ENCODE data around the gene SHOC2.

SHOC2 gene

GRCh38 chr10:110946496-110946895 is 27.1 kb downstream of the SHOC2 start:
- no peak for DNase-seq (ENCODE audit: low read depth)

DNA sequence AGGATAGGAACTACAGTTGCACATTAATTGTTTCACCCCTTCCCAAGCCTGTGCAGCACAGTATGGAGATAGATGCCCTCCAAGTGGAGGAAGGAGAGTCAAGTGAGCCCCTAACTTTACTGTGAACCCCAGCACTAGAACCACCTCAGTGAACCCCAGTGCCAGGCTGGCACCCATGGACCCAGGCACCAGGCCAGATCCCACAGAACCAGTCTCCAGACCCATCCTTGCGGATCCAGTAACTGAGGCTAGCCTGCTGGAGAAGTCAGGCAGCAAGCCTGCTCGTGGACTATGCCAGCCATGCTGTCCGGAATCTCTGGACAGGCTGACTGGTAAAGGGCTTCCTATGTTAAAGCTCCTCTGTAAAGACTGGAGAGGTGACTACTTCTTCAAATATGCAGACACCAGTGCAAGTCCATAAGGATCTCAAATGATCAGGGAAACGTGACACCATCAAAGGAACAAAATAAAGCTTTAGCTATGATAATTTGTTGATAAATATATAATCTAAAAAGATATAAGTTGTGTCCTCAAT is 27.7 kb downstream of the SHOC2 start:
- no peak for DNase-seq (ENCODE audit: low read depth)

- DNase-seq (ENCODE audit: low read depth) = no peak
Measured at GRCh38 chr10:110951381-110951780, 32.0 kb downstream of the SHOC2 start.

- DNase-seq (ENCODE audit: low read depth) = no peak
Measured at GRCh38 chr10:110957606-110958005, 38.2 kb downstream of the SHOC2 start.

DNA sequence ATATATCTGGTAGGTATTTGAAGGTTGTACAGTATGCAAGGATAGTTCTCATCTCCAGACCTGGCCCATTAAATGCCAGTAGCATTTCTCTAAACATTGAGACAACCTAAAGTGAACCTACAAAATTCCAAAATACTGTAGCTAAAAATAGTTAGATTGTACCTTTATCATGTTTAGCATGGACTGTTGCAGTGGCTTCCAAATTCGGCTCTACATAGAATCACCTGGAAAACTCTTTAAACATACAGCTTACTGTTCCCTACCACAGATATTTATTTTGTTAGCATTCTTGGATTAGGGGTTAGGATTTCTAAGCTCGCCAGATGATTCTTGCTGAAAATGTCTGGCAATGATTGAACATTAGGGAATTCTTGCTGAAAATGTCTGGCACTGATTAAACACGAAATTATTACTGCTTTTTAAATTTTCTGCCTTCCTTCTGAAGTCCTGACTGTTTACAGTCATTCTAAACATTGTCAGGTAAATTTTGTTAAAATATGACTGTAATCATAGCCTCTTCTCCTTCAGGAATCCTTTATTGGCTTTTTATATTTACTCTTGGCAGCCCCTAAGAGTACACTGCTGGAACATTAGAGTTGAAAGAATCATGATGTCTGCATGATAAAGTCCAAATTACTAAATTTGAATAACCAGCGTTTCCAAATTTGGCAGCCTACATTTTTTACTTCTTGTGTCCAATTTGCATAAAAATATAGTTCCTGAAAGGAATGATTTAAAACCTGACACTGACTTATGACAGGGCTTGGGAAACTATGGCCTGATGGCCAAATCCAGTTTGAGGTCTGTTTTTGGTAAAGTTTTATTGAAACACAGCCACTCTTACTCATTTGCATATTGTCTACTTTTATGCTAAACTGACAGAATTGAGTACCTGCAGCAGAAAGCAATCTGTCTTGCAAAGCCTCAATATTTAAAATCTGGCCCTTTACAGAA is 40.3 kb downstream of the SHOC2 start:
- no peak for DNase-seq (ENCODE audit: low read depth)

DNA sequence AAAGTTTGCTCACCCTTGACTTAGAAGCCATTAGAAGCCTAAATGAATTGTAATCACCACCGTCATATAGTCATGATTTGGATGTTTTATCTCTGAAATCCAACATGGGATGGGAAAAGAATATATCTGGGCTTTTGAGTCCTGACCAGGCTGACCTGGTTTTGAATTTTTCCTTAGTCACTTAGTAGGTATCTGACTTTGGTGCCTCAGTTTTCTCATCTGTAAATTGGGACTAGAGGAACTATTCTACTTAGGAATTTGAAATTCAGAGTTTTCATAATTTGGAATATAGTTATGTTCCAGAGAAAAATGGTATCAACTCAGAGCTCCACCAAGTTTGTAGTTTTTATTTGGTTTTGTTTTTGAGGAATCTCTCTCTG is 40.9 kb downstream of the SHOC2 start:
- no peak for DNase-seq (ENCODE audit: low read depth)

DNA sequence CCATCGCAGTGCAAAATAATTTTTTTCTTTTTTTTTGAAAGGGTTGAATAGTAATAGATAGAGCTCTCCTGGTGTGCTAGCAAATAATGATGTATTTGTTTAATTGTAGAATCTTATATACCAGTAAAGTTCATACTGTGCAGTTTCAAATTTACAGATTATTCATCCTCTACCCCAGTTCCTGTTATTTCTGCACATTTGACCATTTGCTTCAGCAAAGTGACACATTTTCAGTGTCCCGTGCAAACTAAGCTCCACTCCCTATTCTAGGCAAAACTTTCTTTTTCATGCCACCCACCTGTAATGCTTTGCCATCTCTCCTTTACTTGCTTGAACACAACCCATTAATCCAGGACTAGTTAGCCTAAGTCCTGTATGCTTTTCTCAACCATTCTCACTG is 43.0 kb downstream of the SHOC2 start:
- DNase-seq (ENCODE audit: low read depth) = no peak

DNA sequence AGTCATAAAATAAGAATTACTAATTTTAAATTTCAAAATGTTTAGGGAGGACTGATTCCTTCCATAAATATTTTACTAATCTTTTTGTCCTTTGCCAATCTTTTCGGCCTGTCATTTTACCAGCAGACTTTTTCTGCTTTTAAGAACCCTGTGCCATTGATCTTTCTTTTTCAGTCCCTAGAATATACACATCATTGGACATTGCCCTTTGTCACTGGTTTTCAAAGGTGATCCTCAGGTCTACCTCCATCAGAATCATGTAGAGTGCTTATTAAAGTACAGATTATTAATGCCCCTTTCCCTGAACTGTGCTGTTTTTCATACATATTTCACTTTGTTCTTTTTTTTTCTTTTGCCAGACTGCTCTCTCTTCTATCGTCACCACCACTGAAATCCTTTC is 43.8 kb downstream of the SHOC2 start:
- no peak for DNase-seq (ENCODE audit: low read depth)

DNA sequence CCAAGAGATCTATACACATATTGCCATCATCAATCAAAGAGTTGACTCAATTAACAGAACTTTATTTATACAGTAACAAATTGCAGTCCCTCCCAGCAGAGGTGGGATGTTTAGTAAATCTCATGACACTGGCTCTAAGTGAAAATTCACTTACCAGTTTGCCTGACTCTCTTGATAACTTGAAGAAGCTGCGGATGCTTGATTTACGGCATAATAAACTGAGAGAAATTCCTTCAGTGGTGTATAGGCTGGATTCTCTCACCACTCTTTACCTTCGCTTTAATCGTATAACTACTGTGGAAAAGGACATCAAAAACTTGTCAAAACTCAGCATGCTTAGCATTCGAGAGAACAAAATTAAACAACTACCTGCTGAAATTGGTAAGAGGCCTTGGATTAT is 45.3 kb downstream of the SHOC2 start:
- no peak for DNase-seq (ENCODE audit: low read depth)

- DNase-seq (ENCODE audit: low read depth) = no peak
Measured at GRCh38 chr10:110965216-110965615, 45.8 kb downstream of the SHOC2 start.

GRCh38 chr10:110966146-110966545 is 46.7 kb downstream of the SHOC2 start:
- DNase-seq (ENCODE audit: low read depth) = no peak

GRCh38 chr10:110967009-110967630 is 47.7 kb downstream of the SHOC2 start:
- DNase-seq (ENCODE audit: low read depth) = no peak

DNA sequence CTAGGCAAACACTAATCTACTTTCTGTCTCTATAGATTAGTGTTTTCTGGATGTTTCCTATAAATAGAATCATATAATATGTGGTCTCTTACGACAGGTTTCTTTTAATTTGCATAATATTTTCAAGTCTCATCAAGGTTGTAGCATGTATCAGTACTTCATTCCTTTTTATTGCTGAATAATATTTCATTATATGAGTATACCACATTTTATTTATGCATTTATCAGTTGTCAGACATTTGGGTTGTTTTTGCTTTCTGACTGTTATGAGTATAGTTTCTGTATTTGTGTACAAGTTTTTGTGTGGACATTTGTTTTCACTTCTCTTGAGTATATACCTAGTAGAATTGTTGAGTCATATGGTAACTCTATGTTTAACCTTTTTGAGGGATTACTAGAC is 48.2 kb downstream of the SHOC2 start:
- DNase-seq (ENCODE audit: low read depth) = no peak

DNA sequence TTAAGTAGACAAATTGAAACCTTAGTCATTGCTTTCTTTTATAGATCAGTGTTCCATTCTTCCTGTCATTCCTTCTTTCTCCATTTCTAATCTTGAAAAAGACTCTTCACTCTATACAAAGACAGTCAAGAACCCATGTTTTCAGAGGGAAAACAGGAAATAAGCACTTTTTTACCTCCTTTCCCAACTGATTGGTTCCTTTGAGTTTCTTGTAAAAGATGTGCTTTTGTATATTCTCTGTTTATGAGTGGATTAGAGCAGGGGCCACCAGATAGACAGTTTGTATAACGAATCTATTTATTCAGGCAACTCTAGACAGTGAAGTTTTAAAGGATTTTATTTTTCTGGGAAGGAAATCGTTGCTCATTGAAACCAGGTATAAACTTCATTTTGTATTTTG is 49.8 kb downstream of the SHOC2 start:
- no peak for DNase-seq (ENCODE audit: low read depth)

DNA sequence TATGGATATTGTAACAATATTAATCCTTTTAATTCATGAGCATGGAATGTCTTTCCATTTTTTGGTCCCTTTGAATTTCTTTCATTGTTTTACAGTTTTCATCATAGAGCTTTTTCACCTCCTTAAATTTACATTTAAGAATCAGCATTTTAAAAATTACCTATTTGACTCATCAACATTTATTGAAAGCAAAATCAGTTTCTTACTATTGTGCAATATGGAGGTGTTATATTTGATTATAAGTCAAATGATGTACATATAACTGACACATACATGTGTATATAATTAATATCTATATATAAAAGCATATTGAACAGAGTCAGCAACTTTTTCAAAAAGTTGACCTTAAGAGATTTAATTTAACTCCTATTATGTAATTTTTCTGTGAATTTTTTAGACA is 52.2 kb downstream of the SHOC2 start:
- DNase-seq (ENCODE audit: low read depth) = no peak

DNA sequence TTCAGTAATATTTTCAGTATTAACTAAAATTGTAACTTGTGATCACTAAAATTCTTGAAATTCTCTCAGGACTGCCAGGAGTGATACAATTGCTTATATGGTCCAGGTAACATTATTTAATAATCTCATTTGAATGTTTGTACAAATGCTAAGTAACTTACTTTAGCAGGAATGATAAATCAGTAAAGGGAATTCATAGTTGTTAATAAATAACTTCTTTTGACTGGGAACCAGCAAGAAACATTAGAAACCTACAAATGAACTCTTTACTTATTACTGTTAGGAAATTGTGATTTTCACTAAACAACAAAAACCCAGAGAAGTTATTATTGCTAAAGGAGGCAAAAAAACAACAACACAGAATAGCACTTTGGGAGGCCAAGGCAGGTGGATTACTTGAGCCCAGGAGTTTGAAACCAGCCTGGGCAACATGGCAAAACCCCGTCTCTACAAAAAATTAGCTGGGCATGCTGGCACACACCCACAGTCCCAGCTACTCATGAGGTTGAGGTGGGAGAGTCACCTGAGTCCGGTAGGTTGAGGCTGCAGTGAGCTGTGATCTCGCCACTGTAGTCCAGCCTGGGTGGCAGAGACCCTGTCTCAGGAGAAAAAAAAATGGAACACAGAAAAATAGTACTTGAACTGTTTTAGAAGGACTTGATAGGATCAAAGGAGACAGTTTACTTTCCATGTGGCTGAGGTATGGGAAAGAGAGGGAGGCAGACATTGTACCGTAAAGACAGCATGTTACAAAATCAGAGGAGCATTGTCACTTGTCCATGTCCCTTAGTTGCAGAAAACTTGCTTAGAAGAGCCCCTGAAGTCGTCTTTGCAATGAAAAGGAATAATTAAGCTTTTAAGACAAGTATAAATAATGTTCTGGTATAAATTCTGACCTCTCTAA is 53.1 kb downstream of the SHOC2 start:
- DNase-seq (ENCODE audit: low read depth) = no peak

DNA sequence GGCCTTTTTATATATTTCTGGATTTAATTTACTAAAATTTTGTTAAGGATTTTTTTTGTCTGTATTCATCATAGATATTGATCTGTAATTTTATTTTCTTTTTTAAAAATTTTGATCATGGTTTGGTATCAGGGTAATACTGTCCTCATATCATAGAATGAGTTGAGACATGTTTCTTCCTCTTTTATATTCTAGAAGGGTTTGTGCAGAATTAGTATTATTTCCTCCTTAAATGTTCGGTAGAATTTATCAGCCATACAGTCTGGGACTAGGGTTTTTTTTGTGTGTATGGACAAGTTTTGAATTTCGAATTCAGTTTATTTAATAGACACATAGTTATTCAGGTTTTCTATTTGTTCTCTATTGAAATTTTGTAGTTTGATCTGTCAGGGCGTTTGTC is 54.0 kb downstream of the SHOC2 start:
- DNase-seq (ENCODE audit: low read depth) = no peak

GRCh38 chr10:110976577-110976976 is 57.2 kb downstream of the SHOC2 start:
- no peak for DNase-seq (ENCODE audit: low read depth)

DNA sequence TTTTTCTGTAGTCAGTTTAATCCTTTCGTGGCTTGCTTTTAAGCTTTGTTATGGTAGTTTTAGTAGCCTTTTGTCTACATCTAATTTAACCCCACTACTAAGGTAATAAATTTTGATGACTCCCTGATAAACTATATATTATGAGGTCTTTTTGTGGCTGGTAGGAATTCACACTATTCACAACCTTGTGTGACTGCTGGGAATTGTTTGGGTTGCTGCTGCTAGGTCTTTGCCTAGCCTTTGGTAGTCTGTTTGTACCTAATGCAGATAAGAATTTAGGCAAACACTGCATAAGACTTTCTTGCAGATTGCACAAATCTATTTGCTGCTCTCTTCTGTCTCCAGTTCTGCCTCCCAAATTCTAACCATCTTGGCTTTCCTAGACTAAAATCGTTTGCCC is 58.3 kb downstream of the SHOC2 start:
- no peak for DNase-seq (ENCODE audit: low read depth)

DNA sequence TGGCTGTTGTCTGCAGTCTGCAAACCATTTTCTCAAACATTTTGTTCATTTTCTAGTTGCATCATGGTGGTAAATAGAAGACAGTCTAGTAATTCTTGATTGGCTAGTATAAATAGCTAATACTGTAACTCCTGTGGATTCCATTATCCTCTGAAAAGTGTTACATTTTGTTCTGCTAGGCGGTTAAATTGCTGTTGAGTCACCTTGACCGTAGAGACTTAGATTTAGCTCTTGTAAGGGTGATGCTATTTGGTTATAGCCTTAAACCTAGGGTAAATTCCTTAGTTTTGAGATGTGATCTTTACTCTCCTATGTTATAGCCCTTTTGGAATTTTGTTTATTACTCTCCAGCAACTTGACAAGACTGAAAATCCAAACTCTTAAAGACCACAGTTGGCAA is 58.8 kb downstream of the SHOC2 start:
- no peak for DNase-seq (ENCODE audit: low read depth)

DNA sequence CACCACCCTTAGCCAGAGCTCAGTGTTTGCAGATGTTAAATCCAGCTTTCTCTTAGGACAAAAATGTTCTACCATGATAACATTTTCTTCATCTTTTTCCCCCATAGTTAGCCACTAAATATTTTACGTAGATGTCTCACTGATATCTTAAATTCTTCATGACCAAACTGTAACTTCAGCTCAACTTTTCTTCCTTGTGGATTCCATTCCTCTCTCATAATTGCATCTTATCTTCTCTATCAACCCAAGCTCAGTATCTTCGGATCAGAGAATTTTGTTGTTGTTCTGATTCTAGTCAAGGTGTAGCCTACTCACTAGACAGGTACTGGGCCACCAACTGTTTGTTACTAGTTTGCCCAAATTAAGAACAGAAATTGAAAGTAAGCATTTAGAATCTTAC is 60.2 kb downstream of the SHOC2 start:
- DNase-seq (ENCODE audit: low read depth) = no peak

- DNase-seq (ENCODE audit: low read depth) = no peak
Measured at GRCh38 chr10:110980807-110981206, 61.4 kb downstream of the SHOC2 start.

Data from T-helper 22 cell (primary cell).